NCI-H1417 treated with DMSO at 0.1 percent for 48 hours (cell line): Measurements from ENCODE around the gene TMX4.
"Not testable (repeated sequence)": the region's sequence is repeated elsewhere in the genome, so short reads cannot be mapped to it uniquely, and the experiment has no call there.

Experiments used
- DNase-seq: peaks from one replicate; lab custom pipeline; 2025; lab: John Stamatoyannopoulos, UW

The TMX4 gene

GRCh38 chr20:7967199-7967844, 52.2 kb downstream of the TMX4 start:
- no peak for DNase-seq

DNA sequence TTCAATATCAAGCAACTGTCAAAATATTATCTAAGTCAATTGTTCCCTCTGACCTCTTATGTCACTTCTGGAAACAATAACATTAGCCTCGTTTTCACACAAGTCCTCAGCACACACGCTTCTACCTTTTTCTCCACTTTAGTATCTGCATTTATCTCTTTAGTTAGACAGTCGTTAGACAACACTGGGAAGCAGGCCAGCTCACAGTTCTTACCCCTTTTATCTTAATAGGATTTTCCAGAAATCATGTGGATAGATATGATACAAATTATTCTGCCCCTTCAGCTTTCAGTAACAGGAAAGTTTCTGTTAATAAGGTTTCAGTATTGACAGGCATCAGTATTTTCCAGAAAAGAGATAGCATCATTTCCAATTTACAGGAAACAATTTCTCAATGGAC, 53.4 kb downstream of the TMX4 start:
- no peak for DNase-seq

DNA sequence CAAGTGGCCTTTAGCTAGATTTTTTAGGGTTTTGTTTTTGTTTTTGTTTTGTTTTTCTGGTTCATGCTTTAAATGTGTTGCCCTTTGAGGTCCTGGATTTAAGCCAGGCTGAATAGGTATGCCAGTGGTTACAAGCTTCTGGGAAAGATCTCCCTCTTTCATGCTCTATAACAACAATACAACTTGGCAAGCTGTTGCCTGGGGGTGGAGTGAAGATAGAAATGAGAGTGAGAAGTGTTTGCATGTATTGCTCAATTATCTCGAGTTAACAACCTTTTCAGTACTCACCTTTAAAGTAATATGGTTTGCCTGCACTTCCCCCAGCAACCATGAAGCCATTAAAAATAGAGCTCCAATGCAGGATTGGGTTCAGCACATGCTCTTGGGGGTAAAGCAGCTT, 60.1 kb downstream of the TMX4 start:
- DNase-seq, result no peak

DNA sequence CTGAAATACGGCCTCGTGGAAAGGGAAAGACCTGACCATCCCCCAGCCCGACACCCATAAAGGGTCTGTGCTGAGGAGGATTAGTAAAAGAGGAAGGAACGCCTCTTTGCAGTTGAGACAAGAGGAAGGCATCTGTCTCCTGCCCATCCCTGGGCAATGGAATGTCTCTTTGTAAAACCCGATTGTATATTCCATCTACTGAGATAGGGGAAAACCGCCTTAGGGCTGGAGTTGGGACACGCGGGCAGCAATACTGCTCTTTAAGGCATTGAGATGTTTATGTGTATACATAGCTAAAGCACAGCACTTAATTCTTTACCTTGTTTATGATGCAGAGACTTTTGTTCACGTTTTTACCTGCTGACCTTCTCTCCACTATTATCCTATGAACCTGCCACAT, 63.0 kb downstream of the TMX4 start:
- DNase-seq, result not testable (repeated sequence)

DNA sequence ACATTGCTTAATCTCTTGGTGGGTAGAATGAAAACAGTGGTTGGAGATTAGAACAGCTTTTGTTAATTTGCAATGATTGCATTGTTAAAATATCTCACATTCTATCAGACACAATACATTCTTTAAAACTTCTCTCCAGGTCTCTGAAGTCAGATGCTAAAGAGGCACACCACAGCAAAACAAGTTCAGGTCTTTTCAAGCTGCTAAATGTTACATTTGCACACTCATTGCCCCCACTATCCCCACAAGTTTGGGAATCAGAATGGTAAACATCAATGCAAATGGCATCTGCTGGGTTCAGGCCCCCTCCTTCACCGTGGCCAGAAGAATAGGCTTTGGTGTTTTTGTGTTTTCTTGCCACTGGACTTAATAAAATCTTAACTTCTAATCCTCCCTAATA, 69.2 kb downstream of the TMX4 start:
- DNase-seq, result no peak

GRCh38 chr20:7943891-7944290, 75.7 kb downstream of the TMX4 start:
- no peak for DNase-seq

GRCh38 chr20:7940341-7940740, 79.2 kb downstream of the TMX4 start, which contains the start of gene HAO1:
Gene HAO1, minus strand, starts transcription at chr20:7940458. Its CDS starts 36 bp downstream, at chr20:7940422.
- DNase-seq, result no peak

GRCh38 chr20:7939663-7940062, 79.9 kb downstream of the TMX4 start:
- no peak for DNase-seq

- DNase-seq, result no peak
These were observed 81.5 kb downstream of the TMX4 start for GRCh38 chr20:7938058-7938457.

GRCh38 chr20:7937328-7937727, 82.2 kb downstream of the TMX4 start:
- no peak for DNase-seq

GRCh38 chr20:7935027-7935551, 84.5 kb downstream of the TMX4 start:
- no peak for DNase-seq

GRCh38 chr20:7933346-7933745, 86.2 kb downstream of the TMX4 start:
- DNase-seq, result no peak

- no peak for DNase-seq
These were observed 89.2 kb downstream of the TMX4 start for GRCh38 chr20:7930343-7930742.
